CD14-positive monocyte (primary cell): Measurements from ENCODE around the gene GNAL. TPM values are rescaled to one million over a fixed set of nuclear protein-coding genes. Genes with fewer than 3 reads are reported as not detected.
A peak's percentile ranks its signal among the peaks of the same experiment; 100 is the strongest.

Experiments
- DNase-seq, 3 donors: peaks; one replicate each; pipeline ENCODE4 v3.0.0-alpha.2; 2011 to 2022
- H2AFZ ChIP-seq: 2 replicates; pipeline ENCODE4 v1.6.0; 2012; ENCODE audit warnings: mild to moderate bottlenecking, low read depth, low read length, inconsistent platforms; ENCODE audit not compliant: insufficient read depth, poor library complexity, severe bottlenecking
- H3K27ac ChIP-seq, 2 donors: 1 replicate in 1 of 2; 2 replicates in 1 of 2; pipeline ENCODE4 v1.5.1; 2012 to 2013; ENCODE audit warnings: low read length in 2 of 2, control low read depth in 1 of 2, inconsistent platforms in 1 of 2, low read depth in 1 of 2, mild to moderate bottlenecking in 1 of 2
- H3K27me3 ChIP-seq, 2 donors: one replicate each; pipeline versions ENCODE4 v1.6.0 to v1.6.1; 2011 to 2013; ENCODE audit warnings: low read length in 2 of 2; ENCODE audit not compliant: control insufficient read depth in 2 of 2, insufficient read depth in 2 of 2
- H3K36me3 ChIP-seq, 2 donors: replicated peaks in 1 of 2; 1 replicate in 1 of 2; 2 replicates in 1 of 2; pipeline versions ENCODE4 v1.5.1 to v1.6.1; 2012 to 2013; ENCODE audit warnings: low read length in 2 of 2, control low read depth in 1 of 2, inconsistent platforms in 1 of 2, mild to moderate bottlenecking in 1 of 2; ENCODE audit not compliant: insufficient read depth in 2 of 2, control insufficient read depth in 1 of 2
- H3K4me1 ChIP-seq, 2 donors: 1 replicate in 1 of 2; 2 replicates in 1 of 2; pipeline versions ENCODE4 v1.5.1 to v1.6.1; 2012 to 2013; ENCODE audit warnings: low read length in 2 of 2, control low read depth in 1 of 2, inconsistent platforms in 1 of 2, mild to moderate bottlenecking in 1 of 2, moderate library complexity in 1 of 2; ENCODE audit not compliant: insufficient read depth in 2 of 2, control insufficient read depth in 1 of 2
- H3K4me2 ChIP-seq: replicated peaks from 2 replicates; pipeline ENCODE3; 2012; ENCODE audit warnings: low read length, moderate library complexity, mild to moderate bottlenecking; ENCODE audit not compliant: poor library complexity, severe bottlenecking; ENCODE audit errors: extremely low read depth
- H3K4me3 ChIP-seq, 3 experiments: fragments of 200-600 bp in 1 of 3; sonication (generic) in 1 of 3; replicated peaks in 1 of 3; 1 replicate in 2 of 3; 2 replicates in 1 of 3; pipeline ENCODE4 v1.5.1; 2011 to 2013; ENCODE audit warnings: low read length in 3 of 3, mild to moderate bottlenecking in 3 of 3, control low read depth in 2 of 3, low read depth in 2 of 3, inconsistent platforms in 1 of 3, moderate library complexity in 1 of 3
- H3K79me2 ChIP-seq: 2 replicates; pipeline ENCODE4 v1.6.0; 2012; ENCODE audit warnings: mild to moderate bottlenecking, control low read depth, inconsistent platforms, low read length, moderate library complexity; ENCODE audit not compliant: insufficient read depth
- H3K9ac ChIP-seq: 2 replicates; pipeline ENCODE4 v1.6.0; 2017; ENCODE audit warnings: low read length, mild to moderate bottlenecking; ENCODE audit not compliant: insufficient read depth, poor library complexity, severe bottlenecking
- H3K9me3 ChIP-seq, 2 donors: replicated peaks in 1 of 2; 1 replicate in 1 of 2; 2 replicates in 1 of 2; pipeline versions ENCODE4 v1.5.1 to v1.6.1; 2012 to 2013; ENCODE audit warnings: low read length in 2 of 2, control low read depth in 1 of 2; ENCODE audit not compliant: control insufficient read depth in 1 of 2, insufficient read depth in 1 of 2
- H4K20me1 ChIP-seq: 2 replicates; pipeline ENCODE4 v1.6.0; 2012; ENCODE audit warnings: mild to moderate bottlenecking, low read length, control low read depth, moderate library complexity; ENCODE audit not compliant: insufficient read depth
- H3K27ac Mint-ChIP-seq, 7 donors: one replicate each; pipeline ENCODE4 v1.8.0; 2020; ENCODE audit warnings: mild to moderate bottlenecking in 7 of 7, mixed read lengths in 7 of 7, moderate library complexity in 6 of 7, inconsistent platforms in 2 of 7
- H3K27me3 Mint-ChIP-seq, 3 donors: one replicate each; pipeline ENCODE4 v1.8.0; 2021 to 2022; ENCODE audit warnings: low read depth in 3 of 3, mild to moderate bottlenecking in 3 of 3, mixed read lengths in 3 of 3, moderate library complexity in 3 of 3, inconsistent platforms in 1 of 3
- H3K36me3 Mint-ChIP-seq, 2 donors: one replicate each; pipeline ENCODE4 v1.8.0; 2020; ENCODE audit warnings: mixed read lengths in 2 of 2, inconsistent platforms in 1 of 2, mild to moderate bottlenecking in 1 of 2
- H3K4me1 Mint-ChIP-seq: one replicate; pipeline ENCODE4 v1.8.0; 2020; ENCODE audit warnings: mild to moderate bottlenecking, mixed read lengths
- H3K4me3 Mint-ChIP-seq, 2 donors: one replicate each; pipeline ENCODE4 v1.8.0; 2020; ENCODE audit warnings: mild to moderate bottlenecking in 2 of 2, mixed read lengths in 2 of 2, moderate library complexity in 1 of 2
- H3K9me3 Mint-ChIP-seq, 7 donors: one replicate each; pipeline ENCODE4 v1.8.0; 2020 to 2022; ENCODE audit warnings: mixed read lengths in 7 of 7, mild to moderate bottlenecking in 6 of 7, moderate library complexity in 6 of 7, inconsistent platforms in 2 of 7
- whole genome bisulfite sequencing: methylation state at CpG from one replicate; pipeline ENCODE4 v1.1.5; 2013; ENCODE audit warnings: missing lambda C conversion rate; ENCODE audit not compliant: insufficient coverage; 5-methylcytosine and 5-hydroxymethylcytosine counted together
- intact Hi-C, 2 donors: fragments of 100-400 bp; cut with micrococcal nuclease; formaldehyde crosslinking; loops; one replicate each; pipeline versions ENCODE4 v1.15.0 to v1.15.1; 2023
- polyA plus RNA-seq, 3 donors: library from polyadenylated mRNA; depleted of rRNA in 1 of 3; unstranded in 2 of 3; stranded (reverse) in 1 of 3; fragments of 300-500 nt in 2 of 3; fragments of >200 nt in 1 of 3; fragmentation: Illumina TruSeq in 2 of 3; gene quantifications; 1 replicate in 2 of 3; 2 replicates in 1 of 3; pipeline ENCODE4 v1.2.3, GENCODE V29; 2012 to 2021
- TF ChIP-seq, protein P1 (sequence below): fragments of 200-600 bp; IDR thresholded peaks from one replicate; pipeline ENCODE4 v1.8.0; 2022; ENCODE audit warnings: antibody characterized with exemption, mild to moderate bottlenecking

Gene GNAL
- polyA plus RNA-seq, 3 donors, result 0.01 to 0.03 TPM; not detected in 1

- H3K9me3 ChIP-seq, result no peaks in the 10 kb centered on the region
- no peak overlapping the region for H2AFZ ChIP-seq
- 88% methylated on average over 1 of the region's 4 CpGs for WGBS
- peaks cover 30 to 52% of the 10 kb centered on the region in 2 donors for H3K36me3 ChIP-seq
- intact Hi-C loops, result loop anchor here in 1 of 2 donors (10.0 kb wide), 1 partner anchor 51 kb away; the partner anchor contains the start of gene CHMP1B
- Mint-ChIP-seq H3K9me3 (no peaks in the 10 kb centered on the region), H3K27me3 (no peaks in the 10 kb centered on the region), H3K27ac (peak overlapping the region in 6 of 7 donors; percentile 13 to 68 (median 58)), H3K36me3 (peaks cover 39 to 58% of the 10 kb centered on the region in 2 donors), H3K4me3 (no peak overlapping the region), H3K4me1 (peaks cover 27% of the 10 kb centered on the region)
- H4K20me1 ChIP-seq, result no peaks in the 10 kb centered on the region
- H3K9ac ChIP-seq, result no peak overlapping the region
- peaks cover 33% of the 10 kb centered on the region for H3K79me2 ChIP-seq
- H3K27me3 ChIP-seq, result no peaks in the 10 kb centered on the region
- TF ChIP-seq, protein P1, sequence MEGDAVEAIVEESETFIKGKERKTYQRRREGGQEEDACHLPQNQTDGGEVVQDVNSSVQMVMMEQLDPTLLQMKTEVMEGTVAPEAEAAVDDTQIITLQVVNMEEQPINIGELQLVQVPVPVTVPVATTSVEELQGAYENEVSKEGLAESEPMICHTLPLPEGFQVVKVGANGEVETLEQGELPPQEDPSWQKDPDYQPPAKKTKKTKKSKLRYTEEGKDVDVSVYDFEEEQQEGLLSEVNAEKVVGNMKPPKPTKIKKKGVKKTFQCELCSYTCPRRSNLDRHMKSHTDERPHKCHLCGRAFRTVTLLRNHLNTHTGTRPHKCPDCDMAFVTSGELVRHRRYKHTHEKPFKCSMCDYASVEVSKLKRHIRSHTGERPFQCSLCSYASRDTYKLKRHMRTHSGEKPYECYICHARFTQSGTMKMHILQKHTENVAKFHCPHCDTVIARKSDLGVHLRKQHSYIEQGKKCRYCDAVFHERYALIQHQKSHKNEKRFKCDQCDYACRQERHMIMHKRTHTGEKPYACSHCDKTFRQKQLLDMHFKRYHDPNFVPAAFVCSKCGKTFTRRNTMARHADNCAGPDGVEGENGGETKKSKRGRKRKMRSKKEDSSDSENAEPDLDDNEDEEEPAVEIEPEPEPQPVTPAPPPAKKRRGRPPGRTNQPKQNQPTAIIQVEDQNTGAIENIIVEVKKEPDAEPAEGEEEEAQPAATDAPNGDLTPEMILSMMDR, result no peak
- peak overlapping the region in 1 of 2 donors; percentile 40 for H3K27ac ChIP-seq
- no peak overlapping the region for H3K4me3 ChIP-seq
- peaks cover 26 to 31% of the 10 kb centered on the region in 2 donors for H3K4me1 ChIP-seq
- no peak for DNase-seq
- H3K4me2 ChIP-seq, result no peak overlapping the region
Observed at GRCh38 chr18:11905613-11906012, 216.5 kb downstream of the GNAL start.

DNA sequence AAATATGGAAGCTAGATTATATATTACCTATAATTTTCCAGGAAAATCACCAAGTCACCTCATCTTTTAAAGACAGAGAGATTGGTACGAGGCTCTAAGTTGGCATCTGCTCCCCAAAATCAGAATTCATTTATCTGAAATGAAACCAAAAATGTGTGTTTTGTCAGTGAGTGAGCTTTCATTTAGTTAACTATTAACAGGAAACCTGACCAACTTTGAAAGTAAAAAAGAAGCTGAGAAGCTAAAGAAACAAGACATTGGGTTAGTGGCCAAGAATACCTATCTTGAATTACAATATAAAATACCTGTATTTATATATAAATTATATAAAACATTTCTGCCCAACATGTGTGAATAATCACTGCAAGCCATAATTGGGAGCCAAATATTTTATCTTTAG lies 217.1 kb downstream of the GNAL start:
- no peak overlapping the region for H2AFZ ChIP-seq
- Mint-ChIP-seq H3K36me3 (peaks cover 39 to 54% of the 10 kb centered on the region in 2 donors), H3K4me1 (peaks cover 27% of the 10 kb centered on the region), H3K27me3 (no peaks in the 10 kb centered on the region), H3K4me3 (peak overlapping the region in 1 of 2 donors; percentile 24), H3K9me3 (no peaks in the 10 kb centered on the region), H3K27ac (peak overlapping the region in 3 of 7 donors; percentile 19 to 54 (median 46))
- no peak overlapping the region for H3K4me2 ChIP-seq
- peak overlapping the region in 1 of 2 donors; percentile 40 for H3K27ac ChIP-seq
- WGBS, result no CpG with 5 or more reads among the region's 1 CpG
- DNase-seq, result no peak
- H4K20me1 ChIP-seq, result no peaks in the 10 kb centered on the region
- intact Hi-C loops, result loop anchor here in 1 of 2 donors (10.0 kb wide), 1 partner anchor 51 kb away; the partner anchor contains the start of gene CHMP1B
- H3K79me2 ChIP-seq, result peaks cover 33% of the 10 kb centered on the region
- TF ChIP-seq, protein P1, result no peak
- H3K9ac ChIP-seq, result no peak overlapping the region
- H3K27me3 ChIP-seq, result no peaks in the 10 kb centered on the region
- H3K4me1 ChIP-seq, result peaks cover 27 to 31% of the 10 kb centered on the region in 2 donors
- H3K4me3 ChIP-seq, result no peak overlapping the region
- H3K9me3 ChIP-seq, result no peaks in the 10 kb centered on the region
- peaks cover 30 to 48% of the 10 kb centered on the region in 2 donors for H3K36me3 ChIP-seq
